WTC11 (cell line): ENCODE measurements around the gene ZNF324B. TPM values are rescaled to one million over a fixed set of nuclear protein-coding genes. Genes with fewer than 3 reads are reported as not detected.

Experiments used
- ATAC-seq: fragments of 200-7000 bp; cut with Tn5 transposase; 2 replicates; pipeline ENCODE4 v1.10.0; 2021; ENCODE audit warnings: mild to moderate bottlenecking, moderate library complexity
- CTCF ChIA-PET: fragments of 300-600 bp; sonication (Branson Sonifier 250); formaldehyde crosslinking; loops from one replicate; lab custom pipeline; 2021; ENCODE audit warnings: antibody characterized with exemption; lab: Charles Lee
- POLR2A ChIA-PET: fragments of 350-600 bp; sonication (Branson Sonifier 250); formaldehyde crosslinking; loops from one replicate; lab custom pipeline; 2021; ENCODE audit warnings: antibody characterized with exemption; lab: Charles Lee
- DNase-seq: peaks from one replicate; pipeline ENCODE4 v3.0.0; 2021; ENCODE audit warnings: low spot score
- H3K27ac Mint-ChIP-seq: 2 replicates; pipeline ENCODE4 v1.8.0; 2021; ENCODE audit warnings: mixed read lengths
- H3K27me3 Mint-ChIP-seq: 2 replicates; pipeline ENCODE4 v1.8.0; 2021; ENCODE audit warnings: low read depth, mild to moderate bottlenecking, moderate library complexity, mixed read lengths
- H3K36me3 Mint-ChIP-seq: 2 replicates; pipeline ENCODE4 v1.8.0; 2021; ENCODE audit warnings: mixed read lengths
- H3K4me1 Mint-ChIP-seq: 2 replicates; pipeline ENCODE4 v1.8.0; 2022; ENCODE audit warnings: mixed read lengths
- H3K4me3 Mint-ChIP-seq: 2 replicates; pipeline ENCODE4 v1.8.0; 2021; ENCODE audit warnings: mild to moderate bottlenecking, moderate library complexity, mixed read lengths
- H3K9me3 Mint-ChIP-seq: 2 replicates; pipeline ENCODE4 v1.8.0; 2021; ENCODE audit warnings: mixed read lengths
- AR ChIP-seq: fragments of 250-450 bp; sonication (Bioruptor Pico); IDR thresholded peaks from 2 replicates; pipeline ENCODE4 v1.9.0; 2021; ENCODE audit warnings: mild to moderate bottlenecking
- ATF1 ChIP-seq: sonication (generic); formaldehyde crosslinking; IDR thresholded peaks from 2 replicates; pipeline ENCODE4 v1.8.1; 2023; ENCODE audit warnings: mild to moderate bottlenecking, moderate library complexity, missing genetic modification reagents
- CREM ChIP-seq: sonication (generic); formaldehyde crosslinking; IDR thresholded peaks from 2 replicates; pipeline ENCODE4 v1.8.1; 2022; ENCODE audit warnings: mild to moderate bottlenecking, missing genetic modification reagents, moderate library complexity
- ESRRA ChIP-seq: sonication (generic); formaldehyde crosslinking; IDR thresholded peaks from 2 replicates; pipeline ENCODE4 v1.8.1; 2022; ENCODE audit warnings: mild to moderate bottlenecking, missing genetic modification reagents, borderline replicate concordance
- ETV6 ChIP-seq: sonication (generic); formaldehyde crosslinking; IDR thresholded peaks from 2 replicates; pipeline ENCODE4 v1.8.1; 2022; ENCODE audit warnings: mild to moderate bottlenecking, missing genetic modification reagents
- FOXK1 ChIP-seq: sonication (generic); formaldehyde crosslinking; IDR thresholded peaks from 2 replicates; pipeline ENCODE4 v1.8.0; 2022; ENCODE audit warnings: mild to moderate bottlenecking, moderate library complexity, missing genetic modification reagents
- FOXP1 ChIP-seq: sonication (generic); formaldehyde crosslinking; IDR thresholded peaks from 2 replicates; pipeline ENCODE4 v1.8.0; 2022; ENCODE audit warnings: missing genetic modification reagents, mild to moderate bottlenecking, moderate library complexity, borderline replicate concordance
- FOXP4 ChIP-seq: sonication (generic); formaldehyde crosslinking; IDR thresholded peaks from 2 replicates; pipeline ENCODE4 v1.8.0; 2022; ENCODE audit warnings: mild to moderate bottlenecking, missing genetic modification reagents
- GABPB1 ChIP-seq: sonication (generic); formaldehyde crosslinking; IDR thresholded peaks from 2 replicates; pipeline ENCODE4 v1.8.1; 2023; ENCODE audit warnings: mild to moderate bottlenecking, missing genetic modification reagents
- HMGXB4 ChIP-seq: sonication (generic); formaldehyde crosslinking; IDR thresholded peaks from 2 replicates; pipeline ENCODE4 v1.8.1; 2023; ENCODE audit warnings: mild to moderate bottlenecking, moderate library complexity, missing genetic modification reagents
- IRF1 ChIP-seq: sonication (generic); formaldehyde crosslinking; IDR thresholded peaks from 2 replicates; pipeline ENCODE4 v1.8.0; 2023; ENCODE audit warnings: missing genetic modification reagents
- MAX ChIP-seq: sonication (generic); formaldehyde crosslinking; IDR thresholded peaks from 2 replicates; pipeline ENCODE4 v1.8.0; 2022; ENCODE audit warnings: mild to moderate bottlenecking, missing genetic modification reagents
- NFYB ChIP-seq: sonication (generic); formaldehyde crosslinking; conservative IDR thresholded peaks from 2 replicates; pipeline ENCODE4 v1.8.0; 2022; ENCODE audit warnings: low read depth, missing genetic modification reagents
- NR2C2 ChIP-seq: sonication (generic); formaldehyde crosslinking; IDR thresholded peaks from 2 replicates; pipeline ENCODE4 v1.8.0; 2022; ENCODE audit warnings: mild to moderate bottlenecking, missing genetic modification reagents
- SOX15 ChIP-seq: fragments of 250-450 bp; sonication (Bioruptor Pico); IDR thresholded peaks from 2 replicates; pipeline ENCODE4 v1.9.0; 2021; ENCODE audit warnings: mild to moderate bottlenecking
- SP1 ChIP-seq: sonication (generic); formaldehyde crosslinking; conservative IDR thresholded peaks from 2 replicates; pipeline ENCODE4 v1.8.1; 2022; ENCODE audit warnings: missing genetic modification reagents
- ZBTB43 ChIP-seq: sonication (generic); formaldehyde crosslinking; IDR thresholded peaks from 2 replicates; pipeline ENCODE4 v1.8.1; 2023; ENCODE audit warnings: mild to moderate bottlenecking, missing genetic modification reagents
- ZNF263 ChIP-seq: sonication (generic); formaldehyde crosslinking; IDR thresholded peaks from 2 replicates; pipeline ENCODE4 v1.8.1; 2022; ENCODE audit warnings: low read depth, mild to moderate bottlenecking, moderate library complexity, missing genetic modification reagents
- ZNF416 ChIP-seq: fragments of 250-450 bp; sonication (Bioruptor Pico); IDR thresholded peaks from 2 replicates; pipeline ENCODE4 v1.9.0; 2021; ENCODE audit warnings: mild to moderate bottlenecking, inconsistent platforms
- total RNA-seq: library from RNA; stranded (reverse); gene quantifications from 3 replicates; pipeline ENCODE4 v1.2.3, GENCODE V29; 2021

The ZNF324B gene
- total RNA-seq, 1 experiment from 2014 or later, result 4.0 TPM

- POLR2A ChIA-PET, result interaction anchor here (1.7 kb wide), 1 partner anchor 15 kb away, joined by 6 read pairs; no protein-coding TSS in a partner anchor
- Mint-ChIP-seq H3K27ac (peak overlapping the region; percentile 98; the same call in 1 of the 2 replicates), H3K9me3 (no peaks in the 10 kb centered on the region; the same call in 1 of the 2 replicates), H3K36me3 (no peaks in the 10 kb centered on the region), H3K4me1 (peaks cover 17% of the 10 kb centered on the region), H3K4me3 (peak overlapping the region; percentile 81), H3K27me3 (peaks cover 6% of the 10 kb centered on the region; the same call in 1 of the 2 replicates)
- TF ChIP-seq SOX15 (CRISPR knock-in tag) (no peak), FOXP4 (CRISPR knock-in tag) (no peak)
- no peak for ATAC-seq
- no peak for DNase-seq
- CTCF ChIA-PET, result interaction anchor here (2.4 to 4.2 kb wide), 2 partner anchors 15 to 21 kb away, joined by 16 to 30 read pairs; partner anchors contain the start of gene ZBTB45
Observed at GRCh38 chr19:58498316-58499020, 47.0 kb downstream of the ZNF324B start.

- Mint-ChIP-seq H3K4me3 (peak overlapping the region; percentile 81), H3K27ac (peak overlapping the region; percentile 98), H3K27me3 (peaks cover 11% of the 10 kb centered on the region), H3K4me1 (peaks cover 17% of the 10 kb centered on the region), H3K9me3 (no peaks in the 10 kb centered on the region; the same call in 1 of the 2 replicates), H3K36me3 (no peaks in the 10 kb centered on the region)
- DNase-seq, result peak; percentile 100
- peak; percentile 98 for ATAC-seq
- CTCF ChIA-PET, result interaction anchor here (0.6 to 4.2 kb wide), 3 partner anchors 14 to 48 kb away, joined by 3 to 30 read pairs (median 16); partner anchors contain the start of genes ZBTB45 and ZNF324B
- POLR2A ChIA-PET, result interaction anchor here (1.1 to 1.7 kb wide), 4 partner anchors 15 to 56 kb away, joined by 3 to 6 read pairs (median 4); partner anchors contain the start of genes CHMP2A, TRIM28 and ZNF446
- TF ChIP-seq ZNF416 (CRISPR knock-in tag) (no peak), FOXP1 (CRISPR knock-in tag) (peak; percentile 58; the same call in 1 of the 2 replicates), CREM (CRISPR knock-in tag) (peak; percentile 33; the same call in 1 of the 2 replicates), ZNF263 (CRISPR knock-in tag) (no peak), IRF1 (CRISPR knock-in tag) (peak; percentile 68; the same call in 1 of the 2 replicates), MAX (CRISPR knock-in tag) (peak; percentile 68), ETV6 (CRISPR knock-in tag) (peak; percentile 87), NFYB (no peak), SP1 (peak; percentile 82), NR2C2 (CRISPR knock-in tag) (peak; percentile 61), ESRRA (CRISPR knock-in tag) (peak; percentile 35; the same call in 1 of the 2 replicates), AR (CRISPR knock-in tag) (no peak), GABPB1 (peak; percentile 89), ZBTB43 (0 out of 2 replicates have a peak, but pooled peaks have one; percentile 33), ATF1 (CRISPR knock-in tag) (0 out of 2 replicates have a peak, but pooled peaks have one; percentile 63), FOXP4 (CRISPR knock-in tag) (peak; percentile 91), FOXK1 (peak; percentile 91), HMGXB4 (CRISPR knock-in tag) (0 out of 2 replicates have a peak, but pooled peaks have one; percentile 50)
Observed at GRCh38 chr19:58499021-58499927, 47.9 kb downstream of the ZNF324B start.
